ENCODE measurements around the gene ADAMTSL3. TPM values are rescaled to one million over a fixed set of nuclear protein-coding genes. Genes with fewer than 3 reads are reported as not detected.

The ADAMTSL3 gene
- total and polyA plus RNA-seq, 2 of the 8 experiments (the other 6 are each of a cell fraction or from before 2014, with no cell fraction given): 0.35 to 1.4 TPM

- no peak for TF ChIP-seq NANOG (IDR thresholded peaks at IDR 0.05; ENCODE audit: insufficient read depth, low read depth, low read length, poor library complexity, severe bottlenecking)
These were observed 345.6 kb downstream of the ADAMTSL3 start (continued) for GRCh38 chr15:83999396-84000135.
